ENCODE results near the gene EPB41L3.

Gene EPB41L3

GRCh38 chr18:5422626-5423025 is 121.2 kb downstream of the EPB41L3 start:
- no peak for TF ChIP-seq CTCF (IDR thresholded peaks at IDR 0.05; ENCODE audit: low read depth, low read length, missing control alignments)
- no peak for DNase-seq (ENCODE audit: extremely low read depth, low read depth)
- H3K4me3 ChIP-seq (replicated peaks; ENCODE audit: low read depth, low read length) = no peak overlapping the region

GRCh38 chr18:5421981-5422380 is 121.8 kb downstream of the EPB41L3 start:
- no peak for DNase-seq (ENCODE audit: extremely low read depth, low read depth)
- no peak for TF ChIP-seq CTCF (IDR thresholded peaks at IDR 0.05; ENCODE audit: low read depth, low read length, missing control alignments)
- H3K4me3 ChIP-seq (replicated peaks; ENCODE audit: low read depth, low read length) = no peak overlapping the region

GRCh38 chr18:5420906-5421305 is 122.9 kb downstream of the EPB41L3 start:
- H3K4me3 ChIP-seq (replicated peaks; ENCODE audit: low read depth, low read length) = no peak overlapping the region
- TF ChIP-seq CTCF (IDR thresholded peaks at IDR 0.05; ENCODE audit: low read depth, low read length, missing control alignments) = no peak
- no peak for DNase-seq (ENCODE audit: extremely low read depth, low read depth)

- H3K4me3 ChIP-seq (replicated peaks; ENCODE audit: low read depth, low read length) = no peak overlapping the region
- no peak for DNase-seq (ENCODE audit: extremely low read depth, low read depth)
- no peak for TF ChIP-seq CTCF (IDR thresholded peaks at IDR 0.05; ENCODE audit: low read depth, low read length, missing control alignments)
Observed at GRCh38 chr18:5419601-5420000, 124.2 kb downstream of the EPB41L3 start.

GRCh38 chr18:5419030-5419429 is 124.8 kb downstream of the EPB41L3 start:
- DNase-seq (ENCODE audit: extremely low read depth, low read depth) = no peak
- no peak for TF ChIP-seq CTCF (IDR thresholded peaks at IDR 0.05; ENCODE audit: low read depth, low read length, missing control alignments)

GRCh38 chr18:5417342-5417741 is 126.5 kb downstream of the EPB41L3 start:
- no peak for TF ChIP-seq CTCF (IDR thresholded peaks at IDR 0.05; ENCODE audit: low read depth, low read length, missing control alignments)
- no peak overlapping the region for H3K4me3 ChIP-seq (replicated peaks; ENCODE audit: low read depth, low read length)
- no peak for DNase-seq (ENCODE audit: extremely low read depth, low read depth)

More at GRCh38 chr18:5419030-5419429, 124.8 kb downstream of the EPB41L3 start:
- no peak overlapping the region for H3K4me3 ChIP-seq (replicated peaks; ENCODE audit: low read depth, low read length)

- DNase-seq (ENCODE audit: extremely low read depth, low read depth) = no peak
- no peak overlapping the region for H3K4me3 ChIP-seq (replicated peaks; ENCODE audit: low read depth, low read length)
- no peak for TF ChIP-seq CTCF (IDR thresholded peaks at IDR 0.05; ENCODE audit: low read depth, low read length, missing control alignments)
Observed at GRCh38 chr18:5416112-5416511, 127.7 kb downstream of the EPB41L3 start.

All from HFF-Myc (cell line).